CD4-positive, alpha-beta T cell treated with Interleukin-2 at 100 ng/mL for 4 hours (primary cell): Measurements from ENCODE around the gene NAPSA.
"Not testable (repeated sequence)": the region's sequence is repeated elsewhere in the genome, so short reads cannot be mapped to it uniquely, and the experiment has no call there.

Experiments
- DNase-seq: peaks from one replicate; pipeline ENCODE4 v3.0.0-alpha.2; 2020; ENCODE audit warnings: low spot score

NAPSA gene

GRCh38 chr19:50330365-50331078 is 34.9 kb downstream of the NAPSA start:
- peak; percentile 71 for DNase-seq

GRCh38 chr19:50329926-50330294 is 35.5 kb downstream of the NAPSA start:
- DNase-seq: not testable (repeated sequence)

GRCh38 chr19:50329146-50329925 is 36.1 kb downstream of the NAPSA start, which contains the start of gene KCNC3:
Gene KCNC3, minus strand, starts transcription at chr19:50329377. Its CDS starts 295 bp downstream, at chr19:50329082.
- peak; percentile 90 for DNase-seq

- DNase-seq: no peak
These were observed 36.6 kb downstream of the NAPSA start for GRCh38 chr19:50328873-50329145.

- no peak for DNase-seq
These were observed 37.1 kb downstream of the NAPSA start for GRCh38 chr19:50328224-50328872.

- DNase-seq: no peak
These were observed 37.8 kb downstream of the NAPSA start for GRCh38 chr19:50327461-50328223.

GRCh38 chr19:50327013-50327412 is 38.4 kb downstream of the NAPSA start:
- no peak for DNase-seq

GRCh38 chr19:50326101-50326664 is 39.3 kb downstream of the NAPSA start:
- DNase-seq: no peak

- DNase-seq: peak; percentile 44
These were observed 39.9 kb downstream of the NAPSA start for GRCh38 chr19:50325310-50326100.

- no peak for DNase-seq
These were observed 41.1 kb downstream of the NAPSA start for GRCh38 chr19:50324331-50324730.

GRCh38 chr19:50323782-50324133 is 41.7 kb downstream of the NAPSA start:
- no peak for DNase-seq

GRCh38 chr19:50322931-50323781 is 42.3 kb downstream of the NAPSA start:
- DNase-seq: no peak

- no peak for DNase-seq
These were observed 43.2 kb downstream of the NAPSA start for GRCh38 chr19:50322234-50322633.

GRCh38 chr19:50321831-50322230 is 43.6 kb downstream of the NAPSA start:
- DNase-seq: no peak

GRCh38 chr19:50320596-50320995 is 44.8 kb downstream of the NAPSA start:
- no peak for DNase-seq

- no peak for DNase-seq
These were observed 45.4 kb downstream of the NAPSA start for GRCh38 chr19:50320051-50320450.

- DNase-seq: no peak
These were observed 46.3 kb downstream of the NAPSA start for GRCh38 chr19:50319156-50319555.

GRCh38 chr19:50318438-50318837 is 47.0 kb downstream of the NAPSA start:
- no peak for DNase-seq

GRCh38 chr19:50317115-50317514 is 48.3 kb downstream of the NAPSA start:
- DNase-seq: no peak

- no peak for DNase-seq
These were observed 49.5 kb downstream of the NAPSA start for GRCh38 chr19:50315773-50316448.
